Nephron (organoid): ENCODE measurements around the gene ANO10.

Experiments
- H3K27ac Mint-ChIP-seq, 3 experiments: 2 replicates each; pipeline ENCODE4 v1.8.0; 2020; ENCODE audit warnings: mixed read lengths in 3 of 3, mild to moderate bottlenecking in 2 of 3, moderate library complexity in 1 of 3
- H3K27me3 Mint-ChIP-seq: 2 replicates; pipeline ENCODE4 v1.8.0; 2021; ENCODE audit warnings: low read depth, mild to moderate bottlenecking, moderate library complexity, mixed read lengths
- H3K36me3 Mint-ChIP-seq: 2 replicates; pipeline ENCODE4 v1.8.0; 2020; ENCODE audit warnings: low read depth, mixed read lengths
- H3K4me1 Mint-ChIP-seq: 2 replicates; pipeline ENCODE4 v1.8.0; 2020; ENCODE audit warnings: mixed read lengths
- H3K4me3 Mint-ChIP-seq, 3 experiments: 2 replicates each; pipeline ENCODE4 v1.8.0; 2020; ENCODE audit warnings: mild to moderate bottlenecking in 3 of 3, mixed read lengths in 3 of 3, moderate library complexity in 2 of 3
- H3K9me3 Mint-ChIP-seq: 2 replicates; pipeline ENCODE4 v1.8.0; 2020; ENCODE audit warnings: mixed read lengths
- CTCF ChIP-seq, 3 experiments: fragments of 200-600 bp; sonication (generic); IDR thresholded peaks; one replicate each; pipeline ENCODE4 v1.5.0; 2021; ENCODE audit warnings: antibody characterized with exemption in 3 of 3; ENCODE audit not compliant: unreplicated experiment in 3 of 3

ANO10 gene

GRCh38 chr3:43512754-43513404, 108.9 kb downstream of the ANO10 start:
- peaks cover 15% of the 10 kb centered on the region for H3K36me3 Mint-ChIP-seq
- H3K27me3 Mint-ChIP-seq: no peaks in the 10 kb centered on the region
- H3K9me3 Mint-ChIP-seq: peaks cover 6% of the 10 kb centered on the region
- no peak overlapping the region for H3K27ac Mint-ChIP-seq
- no peaks in the 10 kb centered on the region for H3K4me1 Mint-ChIP-seq
- TF ChIP-seq CTCF (IDR thresholded peaks at IDR 0.05; ENCODE audit: unreplicated experiment in 3 of 3): no peak
- no peak overlapping the region for H3K4me3 Mint-ChIP-seq

GRCh38 chr3:43506644-43507043, 115.2 kb downstream of the ANO10 start:
- H3K27ac Mint-ChIP-seq: no peak overlapping the region
- H3K4me3 Mint-ChIP-seq: no peak overlapping the region
- H3K27me3 Mint-ChIP-seq: no peaks in the 10 kb centered on the region
- no peak for TF ChIP-seq CTCF (IDR thresholded peaks at IDR 0.05; ENCODE audit: unreplicated experiment in 3 of 3)
- no peaks in the 10 kb centered on the region for H3K9me3 Mint-ChIP-seq
- H3K4me1 Mint-ChIP-seq: no peaks in the 10 kb centered on the region
- H3K36me3 Mint-ChIP-seq: no peaks in the 10 kb centered on the region

- H3K9me3 Mint-ChIP-seq: no peaks in the 10 kb centered on the region
- no peaks in the 10 kb centered on the region for H3K4me1 Mint-ChIP-seq
- no peaks in the 10 kb centered on the region for H3K36me3 Mint-ChIP-seq
- H3K27me3 Mint-ChIP-seq: no peaks in the 10 kb centered on the region
- no peak overlapping the region for H3K4me3 Mint-ChIP-seq
- H3K27ac Mint-ChIP-seq: no peak overlapping the region
- no peak for TF ChIP-seq CTCF (IDR thresholded peaks at IDR 0.05; ENCODE audit: unreplicated experiment in 3 of 3)
Observed at GRCh38 chr3:43505351-43505750, 116.5 kb downstream of the ANO10 start.

- no peaks in the 10 kb centered on the region for H3K36me3 Mint-ChIP-seq
Observed at GRCh38 chr3:43503067-43503728, 118.6 kb downstream of the ANO10 start.

GRCh38 chr3:43499256-43499655, 122.6 kb downstream of the ANO10 start:
- Mint-ChIP-seq H3K4me1 (no peaks in the 10 kb centered on the region), H3K9me3 (no peaks in the 10 kb centered on the region), H3K27ac (no peak overlapping the region), H3K27me3 (no peaks in the 10 kb centered on the region), H3K36me3 (no peaks in the 10 kb centered on the region), H3K4me3 (no peak overlapping the region)
- TF ChIP-seq CTCF (IDR thresholded peaks at IDR 0.05; ENCODE audit: unreplicated experiment in 3 of 3): no peak

More at GRCh38 chr3:43503067-43503728, 118.6 kb downstream of the ANO10 start:
- H3K9me3 Mint-ChIP-seq: no peaks in the 10 kb centered on the region
- H3K4me1 Mint-ChIP-seq: no peaks in the 10 kb centered on the region
- TF ChIP-seq CTCF (IDR thresholded peaks at IDR 0.05; ENCODE audit: unreplicated experiment in 3 of 3): peak; percentile 59 to 74 (median 60)
- H3K27me3 Mint-ChIP-seq: no peaks in the 10 kb centered on the region
- H3K27ac Mint-ChIP-seq: no peak overlapping the region
- no peak overlapping the region for H3K4me3 Mint-ChIP-seq

- Mint-ChIP-seq H3K27ac (no peak overlapping the region), H3K4me3 (no peak overlapping the region), H3K9me3 (no peaks in the 10 kb centered on the region), H3K36me3 (no peaks in the 10 kb centered on the region), H3K4me1 (no peaks in the 10 kb centered on the region), H3K27me3 (no peaks in the 10 kb centered on the region)
- no peak for TF ChIP-seq CTCF (IDR thresholded peaks at IDR 0.05; ENCODE audit: unreplicated experiment in 3 of 3)
Observed at GRCh38 chr3:43497905-43498365, 123.9 kb downstream of the ANO10 start.
